H1 (cell line): Measurements from ENCODE around the gene ZNF366. TPM values are rescaled to one million over a fixed set of nuclear protein-coding genes. Genes with fewer than 3 reads are reported as not detected.

Experiments used
- CTCF ChIA-PET: fragments of 300-600 bp; sonication (Branson Sonifier 250); formaldehyde crosslinking; loops from one replicate; lab custom pipeline; 2021; ENCODE audit not compliant: partially characterized antibody; lab: Charles Lee
- POLR2A ChIA-PET: fragments of 300-600 bp; sonication (Branson Sonifier 250); formaldehyde crosslinking; loops from one replicate; lab custom pipeline; 2021; ENCODE audit warnings: inconsistent platforms; ENCODE audit not compliant: partially characterized antibody; lab: Charles Lee
- DNase-seq, 2 experiments: peaks; one replicate each; pipeline versions ENCODE4 v3.0.0 to v3.0.0-alpha.2; 2010 to 2022; ENCODE audit warnings: low spot score in 2 of 2, low read depth in 1 of 2, mixed read lengths in 1 of 2
- FAIRE-seq: peaks from 2 replicates; lab custom pipeline; 2011; peaks lifted over from hg19 to GRCh38; lab: Jason Lieb, UNC
- H2AFZ ChIP-seq: 2 replicates; pipeline ENCODE4 v1.8.1; 2012; ENCODE audit warnings: low read length, inconsistent platforms
- H2AK5ac ChIP-seq: 2 replicates; pipeline ENCODE4 v1.6.1; 2013; ENCODE audit warnings: low read depth, low read length
- H2BK120ac ChIP-seq: replicated peaks from 2 replicates; pipeline ENCODE3; 2013; ENCODE audit warnings: low read depth, low read length, inconsistent platforms
- H2BK12ac ChIP-seq: 2 replicates; pipeline ENCODE4 v1.6.1; 2013; ENCODE audit warnings: low read depth, low read length
- H2BK15ac ChIP-seq: 2 replicates; pipeline ENCODE4 v1.6.1; 2013; ENCODE audit warnings: low read length
- H2BK20ac ChIP-seq: 2 replicates; pipeline ENCODE4 v1.6.1; 2013; ENCODE audit warnings: low read length
- H2BK5ac ChIP-seq: 2 replicates; pipeline ENCODE4 v1.6.1; 2013; ENCODE audit warnings: low read depth, low read length
- H3K14ac ChIP-seq: 2 replicates; pipeline ENCODE4 v1.6.1; 2013; ENCODE audit warnings: inconsistent platforms; ENCODE audit not compliant: insufficient read length
- H3K18ac ChIP-seq: 2 replicates; pipeline ENCODE4 v1.6.1; 2013; ENCODE audit warnings: low read length; ENCODE audit errors: extremely low read depth
- H3K23ac ChIP-seq: 2 replicates; pipeline ENCODE4 v1.6.1; 2013; ENCODE audit warnings: inconsistent platforms; ENCODE audit not compliant: insufficient read length
- H3K23me2 ChIP-seq: 2 replicates; pipeline ENCODE4 v1.6.1; 2013; ENCODE audit warnings: low read depth, low read length
- H3K27ac ChIP-seq: 2 replicates; pipeline ENCODE4 v1.6.1; 2011; ENCODE audit warnings: low read depth, low read length, inconsistent platforms
- H3K27me3 ChIP-seq, 4 experiments: replicated peaks in 1 of 4; 1 replicate in 1 of 4; 2 replicates in 3 of 4; pipeline versions ENCODE4 v1.6.1 to v1.8.1; 2011 to 2013; ENCODE audit warnings: low read length in 3 of 4, mild to moderate bottlenecking in 3 of 4, inconsistent platforms in 2 of 4, mixed read lengths in 2 of 4, moderate library complexity in 1 of 4; ENCODE audit not compliant: control insufficient read depth in 3 of 4, insufficient read depth in 3 of 4; ENCODE audit errors: extremely low read depth in 1 of 4
- H3K36me3 ChIP-seq, 4 experiments: 2 replicates each; pipeline versions ENCODE4 v1.6.1 to v1.8.1; 2011 to 2013; ENCODE audit warnings: mild to moderate bottlenecking in 4 of 4, low read length in 3 of 4, moderate library complexity in 2 of 4, control low read depth in 1 of 4, inconsistent platforms in 1 of 4; ENCODE audit not compliant: insufficient read depth in 4 of 4, control insufficient read depth in 2 of 4
- H3K4ac ChIP-seq: replicated peaks from 2 replicates; pipeline ENCODE3; 2013; ENCODE audit warnings: low read length, low read depth, mixed read lengths, inconsistent platforms; ENCODE audit not compliant: insufficient read length
- H3K4me1 ChIP-seq, 4 experiments: replicated peaks in 1 of 4; 1 replicate in 1 of 4; 2 replicates in 3 of 4; pipeline versions ENCODE4 v1.6.1 to v1.8.1; 2011 to 2013; ENCODE audit warnings: low read length in 3 of 4, inconsistent platforms in 2 of 4, mixed read lengths in 1 of 4; ENCODE audit not compliant: insufficient read depth in 4 of 4, control insufficient read depth in 3 of 4
- H3K4me2 ChIP-seq, 2 experiments: 2 replicates each; pipeline versions ENCODE4 v1.6.1 to v1.8.1; 2011 to 2013; ENCODE audit warnings: low read depth in 2 of 2, low read length in 2 of 2, control low read depth in 1 of 2, inconsistent platforms in 1 of 2, mild to moderate bottlenecking in 1 of 2; ENCODE audit not compliant: insufficient read depth in 1 of 2
- H3K4me3 ChIP-seq, 4 experiments: fragments of 200-600, 300-600 bp in 1 of 4; sonication (generic), shearing (Covaris generic), sonication (Bioruptor Twin) in 1 of 4; 2 replicates each; pipeline versions ENCODE4 v1.5.1 to v1.8.1; 2011 to 2016; ENCODE audit warnings: low read length in 4 of 4, low read depth in 3 of 4, control low read depth in 2 of 4, inconsistent platforms in 2 of 4, mild to moderate bottlenecking in 2 of 4, mixed read lengths in 1 of 4, moderate library complexity in 1 of 4; ENCODE audit not compliant: insufficient read depth in 2 of 4; ENCODE audit errors: extremely low read depth in 1 of 4
- H3K56ac ChIP-seq: replicated peaks from 2 replicates; pipeline ENCODE3; 2013; ENCODE audit warnings: low read depth, mild to moderate bottlenecking, mixed read lengths, low read length, inconsistent platforms; ENCODE audit not compliant: insufficient read length
- H3K79me1 ChIP-seq: 2 replicates; pipeline ENCODE4 v1.6.1; 2013; ENCODE audit warnings: low read depth, low read length, control low read depth
- H3K79me2 ChIP-seq, 2 experiments: 2 replicates each; pipeline versions ENCODE4 v1.6.1 to v1.8.1; 2012 to 2013; ENCODE audit warnings: low read length in 2 of 2, mild to moderate bottlenecking in 2 of 2, inconsistent platforms in 1 of 2; ENCODE audit not compliant: insufficient read depth in 2 of 2, control insufficient read depth in 1 of 2
- H3K9ac ChIP-seq, 4 experiments: replicated peaks in 1 of 4; 1 replicate in 1 of 4; 2 replicates in 3 of 4; pipeline versions ENCODE4 v1.6.1 to v1.8.1; 2011 to 2013; ENCODE audit warnings: low read depth in 3 of 4, low read length in 3 of 4, control low read depth in 2 of 4, mild to moderate bottlenecking in 2 of 4, moderate library complexity in 2 of 4, inconsistent platforms in 1 of 4; ENCODE audit errors: extremely low read depth in 1 of 4
- H3K9me3 ChIP-seq, 2 experiments: 2 replicates each; pipeline versions ENCODE4 v1.6.1 to v1.8.1; 2012 to 2013; ENCODE audit warnings: mild to moderate bottlenecking in 2 of 2, moderate library complexity in 2 of 2, control low read depth in 1 of 2, inconsistent platforms in 1 of 2, low read depth in 1 of 2, low read length in 1 of 2, mixed read lengths in 1 of 2; ENCODE audit not compliant: insufficient read depth in 2 of 2
- H4K20me1 ChIP-seq, 2 experiments: replicated peaks in 1 of 2; 2 replicates each; pipeline versions ENCODE3 to v1.8.1; 2011 to 2013; ENCODE audit warnings: inconsistent platforms in 2 of 2, low read length in 2 of 2, mild to moderate bottlenecking in 1 of 2; ENCODE audit not compliant: insufficient read depth in 2 of 2, control insufficient read depth in 1 of 2
- H4K5ac ChIP-seq: 2 replicates; pipeline ENCODE4 v1.6.1; 2013; ENCODE audit warnings: low read length, low read depth, mixed read lengths, inconsistent platforms; ENCODE audit not compliant: insufficient read length
- H4K8ac ChIP-seq: 2 replicates; pipeline ENCODE4 v1.8.0; 2013; ENCODE audit warnings: mild to moderate bottlenecking, moderate library complexity, low read length, inconsistent platforms; ENCODE audit not compliant: insufficient read depth; ENCODE audit errors: extremely low read depth
- H4K91ac ChIP-seq: replicated peaks from 2 replicates; pipeline ENCODE3; 2013; ENCODE audit warnings: low read length, mixed read lengths, inconsistent platforms; ENCODE audit not compliant: insufficient read length
- ATF3 ChIP-seq: IDR thresholded peaks from 2 replicates; pipeline ENCODE4 v1.6.1; 2011; ENCODE audit warnings: low read depth, mild to moderate bottlenecking, low read length; ENCODE audit not compliant: insufficient read depth
- BRCA1 ChIP-seq: IDR thresholded peaks from 2 replicates; pipeline ENCODE4 v1.6.1; 2012; ENCODE audit warnings: low read depth, low read length, improper control_type of control experiment
- CREB1 ChIP-seq: IDR thresholded peaks from 2 replicates; pipeline ENCODE4 v1.6.1; 2012; ENCODE audit warnings: inconsistent platforms
- PHF8 ChIP-seq: fragments of 200-600 bp; sonication (generic); conservative IDR thresholded peaks from 2 replicates; pipeline ENCODE4 v1.7.1; 2012; ENCODE audit warnings: low read depth, mild to moderate bottlenecking, inconsistent platforms, low read length, moderate library complexity
- RBBP5 ChIP-seq: IDR thresholded peaks from 2 replicates; pipeline ENCODE4 v1.7.1; 2012; ENCODE audit warnings: low read depth, mild to moderate bottlenecking, inconsistent platforms, low read length, moderate library complexity, borderline replicate concordance
- RXRA ChIP-seq: IDR thresholded peaks from 2 replicates; pipeline ENCODE4 v1.6.1; 2011; ENCODE audit warnings: low read depth, mild to moderate bottlenecking, low read length, moderate library complexity; ENCODE audit not compliant: insufficient read depth
- SIRT6 ChIP-seq: IDR thresholded peaks from one replicate; pipeline ENCODE4 v1.7.1; 2012; ENCODE audit warnings: low read length, inconsistent platforms
- SP4 ChIP-seq: IDR thresholded peaks from 2 replicates; pipeline ENCODE4 v1.6.1; 2012; ENCODE audit warnings: low read length, inconsistent platforms
- TEAD4 ChIP-seq: IDR thresholded peaks from 2 replicates; pipeline ENCODE4 v1.6.1; 2012; ENCODE audit warnings: low read depth, low read length, inconsistent platforms, mixed read lengths
- YY1 ChIP-seq: IDR thresholded peaks from 2 replicates; pipeline ENCODE4 v1.6.1; 2011; ENCODE audit warnings: low read depth, mild to moderate bottlenecking, low read length
- ZNF274 ChIP-seq: IDR thresholded peaks from 2 replicates; pipeline ENCODE4 v1.7.0; 2012; ENCODE audit warnings: low read length, borderline replicate concordance; ENCODE audit errors: extremely low read depth
- WGBS, 2 experiments: shearing (Covaris generic) in 1 of 2; methylation state at CpG; one replicate each; pipeline versions ENCODE4 v1.1.6 to v1.1.7; 2013 to 2015; ENCODE audit warnings: low lambda C conversion rate in 2 of 2, mixed read lengths in 2 of 2, inconsistent platforms in 1 of 2, low coverage in 1 of 2, missing lambda C conversion rate in 1 of 2; ENCODE audit not compliant: insufficient replicate concordance in 2 of 2, insufficient coverage in 1 of 2, insufficient read length in 1 of 2; ENCODE audit errors: extremely low coverage in 1 of 2, missing lambda C conversion rate in 1 of 2; 5-methylcytosine and 5-hydroxymethylcytosine counted together
- polyA plus RNA-seq, 7 experiments: library from polyadenylated mRNA; depleted of rRNA in 3 of 7; stranded (reverse) in 5 of 7; unstranded in 2 of 7; fragments of >200 nt in 5 of 7; fragments of 200-250 nt in 2 of 7; gene quantifications; 1 replicate in 5 of 7; 2 replicates in 1 of 7; 4 replicates in 1 of 7; pipeline versions ENCODE4 v1.2.1 to v1.2.3, GENCODE V29; 2011 to 2013; ENCODE audit warnings: missing spikeins in 2 of 7, mixed read lengths in 2 of 7
- total RNA-seq: library from RNA; stranded (reverse); fragmentation: NEBNext Ultra II Directional; extraction: Animal tissue kit (Norgen Biotek cat#: 25700); gene quantifications from 2 replicates; pipeline ENCODE4 v1.2.1, GENCODE V29; 2021

The ZNF366 gene
- total and polyA plus RNA-seq, 2 of the 8 experiments (the other 6 are each of a cell fraction or from before 2014, with no cell fraction given), result not detected

- no peak for DNase-seq
- Histone ChIP-seq H2BK120ac (no peak overlapping the region), H2BK12ac (no peak overlapping the region), H3K18ac (no peak overlapping the region; the same call in 1 of the 2 replicates), H2AFZ (no peak overlapping the region), H3K9ac (no peak overlapping the region), H3K23ac (no peak overlapping the region), H4K20me1 (no peaks in the 10 kb centered on the region), H4K5ac (no peak overlapping the region), H3K4me3 (no peak overlapping the region), H2BK15ac (no peak overlapping the region), H3K79me2 (no peaks in the 10 kb centered on the region), H2BK5ac (no peak overlapping the region; the same call in 1 of the 2 replicates), H3K27me3 (no peaks in the 10 kb centered on the region), H3K4me1 (peaks cover 2 to 16% (median 10%) of the 10 kb centered on the region in 4 experiments), H2AK5ac (no peak overlapping the region), H3K14ac (no peak overlapping the region), H4K8ac (no peak overlapping the region), H3K56ac (no peak overlapping the region), H3K4ac (no peak overlapping the region), H3K4me2 (no peak overlapping the region), H3K36me3 (no peaks in the 10 kb centered on the region), H4K91ac (no peak overlapping the region), H3K9me3 (no peaks in the 10 kb centered on the region), H3K23me2 (peaks cover 5% of the 10 kb centered on the region), H3K27ac (no peak overlapping the region), H2BK20ac (no peak overlapping the region), H3K79me1 (no peaks in the 10 kb centered on the region)
- CTCF ChIA-PET, result interaction anchor here (0.9 to 1.3 kb wide), 2 partner anchors 10 to 149 kb away, joined by 3 read pairs; no protein-coding TSS in a partner anchor
- POLR2A ChIA-PET, result no interaction called here
- no peak for FAIRE-seq
- WGBS, 2 experiments, result 87% methylated on average over 5 of the region's 5 CpGs; no CpG with 5 or more reads in 1 of the 2 experiments
- TF ChIP-seq ZNF274 (no peak), RXRA (no peak), ATF3 (no peak), CREB1 (no peak), PHF8 (no peak), SIRT6 (no peak), TEAD4 (no peak), RBBP5 (no peak), SP4 (no peak), YY1 (no peak), BRCA1 (no peak)
Observed at GRCh38 chr5:72552041-72552557, 44.9 kb upstream of the ZNF366 start.
